GM12891 (cell line): ENCODE results near the gene TELO2.

ENCODE experiments used
- DNase-seq: peaks from one replicate; pipeline ENCODE4 v3.0.0; 2011; ENCODE audit warnings: low spot score; ENCODE audit not compliant: insufficient read length
- FAIRE-seq: peaks from 2 replicates; lab custom pipeline; 2011; peaks lifted over from hg19 to GRCh38; lab: Jason Lieb, UNC
- PAX5 ChIP-seq: IDR thresholded peaks from 2 replicates; pipeline ENCODE4 v1.6.1; 2011; ENCODE audit warnings: low read length, moderate library complexity, mild to moderate bottlenecking; ENCODE audit not compliant: insufficient read depth, severe bottlenecking
- POLR2A ChIP-seq: IDR thresholded peaks from 2 replicates; pipeline ENCODE4 v1.6.1; 2011; ENCODE audit warnings: low read depth, low read length, control low read depth
- POLR2AphosphoS5 ChIP-seq: IDR thresholded peaks from 2 replicates; pipeline ENCODE4 v1.6.1; 2011; ENCODE audit warnings: low read depth, low read length, control low read depth
- POU2F2 ChIP-seq: IDR thresholded peaks from 2 replicates; pipeline ENCODE4 v1.6.1; 2011; ENCODE audit warnings: low read depth, mild to moderate bottlenecking, control low read depth, low read length, moderate library complexity
- SPI1 ChIP-seq: IDR thresholded peaks from 2 replicates; pipeline ENCODE4 v1.6.1; 2011; ENCODE audit warnings: low read depth, low read length, control low read depth
- TAF1 ChIP-seq: IDR thresholded peaks from 2 replicates; pipeline ENCODE4 v1.6.1; 2011; ENCODE audit warnings: low read depth, low read length, control low read depth

The TELO2 gene

GRCh38 chr16:1532771-1533170 lies 39.6 kb downstream of the TELO2 start:
- DNase-seq, result no peak
- TF ChIP-seq SPI1 (no peak), POLR2A (no peak), PAX5 (no peak), TAF1 (no peak), POU2F2 (no peak), POLR2AphosphoS5 (no peak)
- no peak for FAIRE-seq

GRCh38 chr16:1533443-1533951 lies 40.3 kb downstream of the TELO2 start, which contains the start of gene TMEM204:
TMEM204 (plus strand) TSS chr16:1533666; CDS start chr16:1534276, 610 bp downstream.
- peak; percentile 86 for FAIRE-seq
- no peak for TF ChIP-seq POLR2A
- 0 out of 2 replicates have a peak, but pooled peaks have one; percentile 21 for TF ChIP-seq SPI1

GRCh38 chr16:1534021-1535020 lies 41.2 kb downstream of the TELO2 start:
- peak; percentile 41 for FAIRE-seq
- TF ChIP-seq SPI1 (no peak), TAF1 (no peak), POLR2A (no peak), PAX5 (no peak), POU2F2 (no peak), POLR2AphosphoS5 (no peak)

More at GRCh38 chr16:1533443-1533951, 40.3 kb downstream of the TELO2 start, which contains the start of gene TMEM204:
- DNase-seq, result peak; percentile 69

GRCh38 chr16:1535391-1536291 lies 42.5 kb downstream of the TELO2 start:
- no peak for TF ChIP-seq POU2F2
- no peak for TF ChIP-seq PAX5
- TF ChIP-seq POLR2AphosphoS5, result no peak
- TF ChIP-seq SPI1, result no peak
- TF ChIP-seq TAF1, result no peak
- TF ChIP-seq POLR2A, result no peak
- DNase-seq (no peak), FAIRE-seq (no peak)

More at GRCh38 chr16:1534021-1535020, 41.2 kb downstream of the TELO2 start:
- DNase-seq, result no peak

GRCh38 chr16:1536601-1537000 lies 43.4 kb downstream of the TELO2 start:
- no peak for DNase-seq
- TF ChIP-seq POLR2AphosphoS5 (no peak), POU2F2 (no peak), PAX5 (no peak)
- FAIRE-seq, result no peak

GRCh38 chr16:1537138-1537577 lies 44.0 kb downstream of the TELO2 start:
- no peak for FAIRE-seq
- TF ChIP-seq POU2F2, result no peak
- DNase-seq, result no peak

GRCh38 chr16:1537763-1538289 lies 44.7 kb downstream of the TELO2 start:
- no peak for DNase-seq
- FAIRE-seq, result no peak
- TF ChIP-seq PAX5 (no peak), SPI1 (no peak), POLR2A (no peak), TAF1 (no peak), POU2F2 (no peak), POLR2AphosphoS5 (no peak)

- FAIRE-seq (peak; percentile 35), DNase-seq (no peak)
- TF ChIP-seq PAX5, result no peak
- no peak for TF ChIP-seq POLR2A
- no peak for TF ChIP-seq SPI1
- TF ChIP-seq TAF1, result no peak
- TF ChIP-seq POLR2AphosphoS5, result no peak
- no peak for TF ChIP-seq POU2F2
Observed at GRCh38 chr16:1538804-1539520, 45.8 kb downstream of the TELO2 start.

- TF ChIP-seq SPI1 (no peak), PAX5 (no peak), POLR2A (no peak), POU2F2 (no peak), POLR2AphosphoS5 (no peak), TAF1 (no peak)
- DNase-seq, result no peak
- no peak for FAIRE-seq
Observed at GRCh38 chr16:1539720-1540555, 46.8 kb downstream of the TELO2 start.
